Astrocyte of the spinal cord (primary cell): ENCODE measurements around the gene SSX7.
"Not testable (repeated sequence)": the region's sequence is repeated elsewhere in the genome, so short reads cannot be mapped to it uniquely, and the experiment has no call there.

Source experiments
- DNase-seq: peaks from one replicate; pipeline ENCODE4 v3.0.0; 2011; ENCODE audit warnings: low read depth, low spot score
- H3K4me3 ChIP-seq: 2 replicates; pipeline ENCODE4 v1.5.1; 2011; ENCODE audit warnings: low read depth, mild to moderate bottlenecking, low read length, moderate library complexity
- CTCF ChIP-seq: IDR thresholded peaks from 2 replicates; pipeline ENCODE4 v1.5.1; 2012; ENCODE audit warnings: low read depth, mild to moderate bottlenecking, low read length, inconsistent platforms
- in situ Hi-C: cut with HindIII; loops from 2 replicates; pipeline ENCODE4 v1.10.0; 2017; ENCODE audit warnings: low sequenced_read_pairs

Gene SSX7

GRCh38 chrX:52654800-52655199 is at the start of gene SSX7:
TSS of gene SSX7 (minus strand) at chrX:52654900. CDS start at chrX:52653472, 1,428 bp downstream.
- H3K4me3 ChIP-seq, DNase-seq, in situ Hi-C loops: not testable (repeated sequence)

GRCh38 chrX:52692034-52692433 is 37.3 kb upstream of the SSX7 start:
- DNase-seq, H3K4me3 ChIP-seq, in situ Hi-C loops: not testable (repeated sequence)

GRCh38 chrX:52662218-52662617 is 7.5 kb upstream of the SSX7 start:
- in situ Hi-C loops, H3K4me3 ChIP-seq: not testable (repeated sequence)

GRCh38 chrX:52655475-52655874 is 775 bp upstream of the SSX7 start:
- H3K4me3 ChIP-seq, in situ Hi-C loops, DNase-seq: not testable (repeated sequence)

More at GRCh38 chrX:52662218-52662617, 7.5 kb upstream of the SSX7 start:
- not testable (repeated sequence) for DNase-seq

GRCh38 chrX:52650676-52651075 is 4.0 kb downstream of the SSX7 start:
- DNase-seq = not testable (repeated sequence)

GRCh38 chrX:52648956-52649355 is 5.7 kb downstream of the SSX7 start:
- DNase-seq, in situ Hi-C loops, H3K4me3 ChIP-seq: not testable (repeated sequence)

More at GRCh38 chrX:52650676-52651075, 4.0 kb downstream of the SSX7 start:
- in situ Hi-C loops, H3K4me3 ChIP-seq: not testable (repeated sequence)

- in situ Hi-C loops, DNase-seq, H3K4me3 ChIP-seq: not testable (repeated sequence)
Observed at GRCh38 chrX:52628483-52628882, 26.2 kb downstream of the SSX7 start.

GRCh38 chrX:52620661-52621060 is 34.0 kb downstream of the SSX7 start:
- H3K4me3 ChIP-seq, DNase-seq, in situ Hi-C loops: not testable (repeated sequence)

GRCh38 chrX:52608961-52609360 is 45.7 kb downstream of the SSX7 start:
- TF ChIP-seq CTCF = no peak
- in situ Hi-C loops = no loop called here
- no peak overlapping the region for H3K4me3 ChIP-seq
- no peak for DNase-seq

GRCh38 chrX:52603151-52603550 is 51.5 kb downstream of the SSX7 start:
- DNase-seq, H3K4me3 ChIP-seq, in situ Hi-C loops: not testable (repeated sequence)

- TF ChIP-seq CTCF = no peak
- in situ Hi-C loops = no loop called here
- no peak overlapping the region for H3K4me3 ChIP-seq
- DNase-seq = no peak
Observed at GRCh38 chrX:52598886-52599285, 55.8 kb downstream of the SSX7 start.

GRCh38 chrX:52594658-52595057 is 60.0 kb downstream of the SSX7 start:
- DNase-seq = no peak
- no peak for TF ChIP-seq CTCF
- H3K4me3 ChIP-seq = no peak overlapping the region
- in situ Hi-C loops = no loop called here
